ENCODE results near the gene LMX1B.

Gene LMX1B

GRCh38 chr9:126617003-126617822 lies 3.5 kb downstream of the LMX1B start:
- H3K4me3 ChIP-seq (ENCODE audit: control insufficient read depth, low read depth, low read length): no peak overlapping the region
- TF ChIP-seq CTCF (IDR thresholded peaks at IDR 0.05; ENCODE audit: control insufficient read depth, insufficient read depth, low read depth, low read length, missing control alignments): no peak

GRCh38 chr9:126617823-126618165 lies 4.1 kb downstream of the LMX1B start:
- TF ChIP-seq CTCF (IDR thresholded peaks at IDR 0.05; ENCODE audit: control insufficient read depth, insufficient read depth, low read depth, low read length, missing control alignments): no peak
- no peak for DNase-seq (ENCODE audit: low read depth)
- no peak overlapping the region for H3K4me3 ChIP-seq (ENCODE audit: control insufficient read depth, low read depth, low read length)

More at GRCh38 chr9:126617003-126617822, 3.5 kb downstream of the LMX1B start:
- no peak for DNase-seq (ENCODE audit: low read depth)

GRCh38 chr9:126618190-126618584 lies 4.5 kb downstream of the LMX1B start:
- no peak for DNase-seq (ENCODE audit: low read depth)
- no peak for TF ChIP-seq CTCF (IDR thresholded peaks at IDR 0.05; ENCODE audit: control insufficient read depth, insufficient read depth, low read depth, low read length, missing control alignments)
- no peak overlapping the region for H3K4me3 ChIP-seq (ENCODE audit: control insufficient read depth, low read depth, low read length)

- no peak overlapping the region for H3K4me3 ChIP-seq (ENCODE audit: control insufficient read depth, low read depth, low read length)
- no peak for TF ChIP-seq CTCF (IDR thresholded peaks at IDR 0.05; ENCODE audit: control insufficient read depth, insufficient read depth, low read depth, low read length, missing control alignments)
- no peak for DNase-seq (ENCODE audit: low read depth)
Measured at GRCh38 chr9:126618585-126619360, 5.0 kb downstream of the LMX1B start.

GRCh38 chr9:126619361-126620135 lies 5.8 kb downstream of the LMX1B start:
- TF ChIP-seq CTCF (IDR thresholded peaks at IDR 0.05; ENCODE audit: control insufficient read depth, insufficient read depth, low read depth, low read length, missing control alignments): no peak
- no peak for DNase-seq (ENCODE audit: low read depth)
- H3K4me3 ChIP-seq (ENCODE audit: control insufficient read depth, low read depth, low read length): no peak overlapping the region

- no peak for DNase-seq (ENCODE audit: low read depth)
- TF ChIP-seq CTCF (IDR thresholded peaks at IDR 0.05; ENCODE audit: control insufficient read depth, insufficient read depth, low read depth, low read length, missing control alignments): no peak
- no peak overlapping the region for H3K4me3 ChIP-seq (ENCODE audit: control insufficient read depth, low read depth, low read length)
Measured at GRCh38 chr9:126620478-126620877, 6.8 kb downstream of the LMX1B start.
